Activated CD4-positive, alpha-beta T cell treated with anti-CD3 and anti-CD28 coated beads for 36 hours (primary cell): Measurements from ENCODE around the gene NUFIP1. TPM values are rescaled to one million over a fixed set of nuclear protein-coding genes. Genes with fewer than 3 reads are reported as not detected.

Experiments
- ATAC-seq: fragments of 200-7000 bp; cut with Tn5 transposase; one replicate; pipeline ENCODE4 v1.10.0; 2021; ENCODE audit warnings: mild to moderate bottlenecking, moderate library complexity
- CTCF ChIA-PET: fragments of 350-600 bp; sonication (Branson Sonifier 250); formaldehyde crosslinking; loops from one replicate; lab custom pipeline; 2021; ENCODE audit warnings: antibody characterized with exemption; lab: Charles Lee
- POLR2A ChIA-PET: fragments of 350-600 bp; sonication (Branson Sonifier 250); formaldehyde crosslinking; loops from one replicate; lab custom pipeline; 2021; ENCODE audit warnings: antibody characterized with exemption, inconsistent platforms; lab: Charles Lee
- DNase-seq: peaks from one replicate; pipeline ENCODE4 v3.0.0-alpha.2; 2020
- H3K27ac Mint-ChIP-seq: one replicate; pipeline ENCODE4 v1.8.0; 2021; ENCODE audit warnings: mixed read lengths
- H3K27me3 Mint-ChIP-seq: one replicate; pipeline ENCODE4 v1.8.0; 2021; ENCODE audit warnings: mixed read lengths
- H3K36me3 Mint-ChIP-seq: one replicate; pipeline ENCODE4 v1.8.0; 2021; ENCODE audit warnings: low read depth, mixed read lengths
- H3K4me1 Mint-ChIP-seq: one replicate; pipeline ENCODE4 v1.8.0; 2021; ENCODE audit warnings: mixed read lengths
- H3K4me3 Mint-ChIP-seq: one replicate; pipeline ENCODE4 v1.8.0; 2021; ENCODE audit warnings: mild to moderate bottlenecking, moderate library complexity, mixed read lengths
- H3K9me3 Mint-ChIP-seq: one replicate; pipeline ENCODE4 v1.8.0; 2021; ENCODE audit warnings: low read depth, mixed read lengths
- intact Hi-C, 2 experiments: fragments of 100-400 bp; cut with DNase I in 1 of 2; cut with micrococcal nuclease in 1 of 2; formaldehyde crosslinking; loops; one replicate each; pipeline versions ENCODE4 v1.14.2 to v1.15.1; 2022 to 2024; cut with DNase I, micrococcal nuclease
- total RNA-seq, 2 experiments: library from RNA; stranded (reverse); gene quantifications; one replicate each; pipeline ENCODE4 v1.2.3, GENCODE V29; 2021

Gene NUFIP1
- total RNA-seq, 2 experiments from 2014 or later, result 10.1 to 13.6 TPM

DNA sequence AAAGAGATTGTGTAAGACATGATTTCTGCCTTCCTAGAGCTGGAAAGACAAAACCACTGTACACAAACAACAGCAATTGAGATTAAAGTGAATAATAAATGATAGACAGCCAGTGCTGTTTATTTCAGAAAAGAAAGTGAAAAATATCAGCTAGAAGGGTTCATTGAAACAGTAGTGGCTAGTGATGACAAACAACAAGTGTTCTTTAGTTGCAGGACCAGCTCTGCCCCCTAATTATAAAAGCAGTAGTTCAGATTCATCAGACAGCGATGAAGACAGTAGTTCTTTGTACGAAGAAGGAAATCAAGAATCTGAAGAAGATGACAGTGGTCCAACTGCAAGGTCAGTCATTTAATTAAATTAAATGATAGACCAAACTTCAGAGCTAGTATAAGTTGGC, 14.8 kb upstream of the NUFIP1 start:
- Mint-ChIP-seq H3K27me3 (no peaks in the 10 kb centered on the region), H3K9me3 (no peaks in the 10 kb centered on the region), H3K4me1 (no peaks in the 10 kb centered on the region), H3K4me3 (no peak overlapping the region), H3K36me3 (peaks cover 23% of the 10 kb centered on the region), H3K27ac (no peak overlapping the region)
- intact Hi-C loops, result no loop called here
- CTCF ChIA-PET, result interaction anchor here (0.8 to 1.3 kb wide), 3 partner anchors 12 to 30 kb away, joined by 3 to 4 read pairs (median 3); no protein-coding TSS in a partner anchor
- POLR2A ChIA-PET, result interaction anchor here (0.7 kb wide), 1 partner anchor 227 kb away, joined by 4 read pairs; no protein-coding TSS in a partner anchor
- no peak for DNase-seq
- ATAC-seq, result no peak

DNA sequence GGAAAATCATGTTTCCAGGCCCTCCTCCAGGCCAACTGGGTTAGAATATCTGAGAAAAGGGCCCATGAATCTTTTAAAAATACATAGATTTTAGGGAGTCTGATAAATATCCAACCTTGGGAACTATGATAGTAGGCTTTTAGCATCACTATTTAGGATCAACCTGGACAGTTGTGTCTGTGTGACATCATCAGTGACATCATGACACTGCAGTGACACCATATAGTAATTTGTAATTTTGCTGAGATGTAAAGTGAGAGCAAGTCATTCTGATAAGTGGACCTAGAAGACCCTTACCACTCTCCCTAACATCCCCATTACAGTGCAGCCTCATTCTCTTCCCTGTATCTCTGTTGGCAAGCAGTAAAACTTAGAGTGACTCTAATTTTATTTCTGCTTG, 14.1 kb upstream of the NUFIP1 start:
- peaks cover 22% of the 10 kb centered on the region for H3K36me3 Mint-ChIP-seq
- ATAC-seq, result no peak
- CTCF ChIA-PET, result interaction anchor here (0.8 to 1.3 kb wide), 2 partner anchors 14 to 30 kb away, joined by 3 to 4 read pairs; no protein-coding TSS in a partner anchor

DNA sequence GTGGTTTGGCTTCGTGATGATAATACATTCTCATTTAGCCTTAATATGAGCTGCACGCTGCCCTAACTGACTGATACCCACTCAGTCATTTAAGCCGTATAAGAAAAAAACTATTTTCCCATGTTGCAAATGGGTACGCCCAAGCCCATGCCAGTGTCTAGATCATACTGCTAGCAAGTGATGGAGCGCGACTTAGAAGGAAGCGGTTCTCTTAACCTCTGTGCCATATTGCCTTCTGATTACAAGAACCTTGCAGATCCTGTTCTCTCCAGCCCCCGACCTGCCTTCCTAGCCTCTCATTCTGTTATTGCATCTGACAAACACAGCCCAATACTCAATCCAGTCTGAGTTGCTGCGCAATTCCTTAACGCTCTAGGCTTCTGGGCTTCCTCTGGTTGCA, 670 bp upstream of the NUFIP1 start:
- H3K9me3 Mint-ChIP-seq, result no peaks in the 10 kb centered on the region
- H3K27me3 Mint-ChIP-seq, result no peaks in the 10 kb centered on the region
- CTCF ChIA-PET, result no interaction called here
- intact Hi-C loops, result loop anchor here (1.0 to 5.0 kb wide), 9 partner anchors 72 to 1062 kb away; partner anchors contain the start of genes COG3 (in 1 of the 2), GTF2F2 (in 1 of the 2), SLC25A30 (in 1 of the 2) and TPT1 (in 1 of the 2)
- DNase-seq, result peak; percentile 27
- peaks cover 11% of the 10 kb centered on the region for H3K36me3 Mint-ChIP-seq
- POLR2A ChIA-PET, result no interaction called here
- H3K4me3 Mint-ChIP-seq, result peak overlapping the region; percentile 98
- peak overlapping the region; percentile 96 for H3K27ac Mint-ChIP-seq
- H3K4me1 Mint-ChIP-seq, result peaks cover 57% of the 10 kb centered on the region
- peak; percentile 11 for ATAC-seq

More for the DNA sequence above, 14.1 kb upstream of the NUFIP1 start:
- Mint-ChIP-seq H3K27ac (no peak overlapping the region), H3K4me3 (no peak overlapping the region), H3K9me3 (no peaks in the 10 kb centered on the region), H3K27me3 (no peaks in the 10 kb centered on the region), H3K4me1 (no peaks in the 10 kb centered on the region)
- DNase-seq, result no peak
- intact Hi-C loops, result no loop called here
- POLR2A ChIA-PET, result interaction anchor here (0.7 kb wide), 1 partner anchor 228 kb away, joined by 4 read pairs; no protein-coding TSS in a partner anchor

DNA sequence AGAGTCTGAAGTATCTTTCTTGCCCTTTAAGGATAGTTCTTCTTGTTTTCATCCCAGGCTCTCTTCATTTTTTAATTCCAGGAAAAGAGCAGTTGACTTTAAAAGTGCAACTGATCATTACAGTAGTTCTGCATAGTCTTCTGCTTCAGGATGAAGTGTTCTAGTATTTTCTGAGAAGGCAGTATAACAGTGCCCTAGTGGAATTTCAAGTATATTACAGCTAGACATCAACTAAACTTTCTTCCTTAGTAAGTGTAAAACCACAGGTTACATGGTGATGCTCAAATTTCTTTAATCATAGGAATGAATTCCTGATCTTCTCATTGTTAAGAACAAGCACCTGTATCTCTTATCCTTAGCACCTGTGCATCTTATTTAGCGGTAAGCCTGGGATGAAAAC, 10.9 kb downstream of the NUFIP1 start:
- ChIA-PET POLR2A (no interaction called here), CTCF (interaction anchor here (0.8 to 2.2 kb wide), 3 partner anchors 9 to 60 kb away, joined by 3 to 5 read pairs (median 4); no protein-coding TSS in a partner anchor)
- no peak for DNase-seq
- Mint-ChIP-seq H3K9me3 (no peaks in the 10 kb centered on the region), H3K27ac (no peak overlapping the region), H3K27me3 (no peaks in the 10 kb centered on the region), H3K4me1 (peaks cover 4% of the 10 kb centered on the region), H3K4me3 (no peak overlapping the region), H3K36me3 (peaks cover 28% of the 10 kb centered on the region)
- intact Hi-C loops, result no loop called here
- no peak for ATAC-seq

DNA sequence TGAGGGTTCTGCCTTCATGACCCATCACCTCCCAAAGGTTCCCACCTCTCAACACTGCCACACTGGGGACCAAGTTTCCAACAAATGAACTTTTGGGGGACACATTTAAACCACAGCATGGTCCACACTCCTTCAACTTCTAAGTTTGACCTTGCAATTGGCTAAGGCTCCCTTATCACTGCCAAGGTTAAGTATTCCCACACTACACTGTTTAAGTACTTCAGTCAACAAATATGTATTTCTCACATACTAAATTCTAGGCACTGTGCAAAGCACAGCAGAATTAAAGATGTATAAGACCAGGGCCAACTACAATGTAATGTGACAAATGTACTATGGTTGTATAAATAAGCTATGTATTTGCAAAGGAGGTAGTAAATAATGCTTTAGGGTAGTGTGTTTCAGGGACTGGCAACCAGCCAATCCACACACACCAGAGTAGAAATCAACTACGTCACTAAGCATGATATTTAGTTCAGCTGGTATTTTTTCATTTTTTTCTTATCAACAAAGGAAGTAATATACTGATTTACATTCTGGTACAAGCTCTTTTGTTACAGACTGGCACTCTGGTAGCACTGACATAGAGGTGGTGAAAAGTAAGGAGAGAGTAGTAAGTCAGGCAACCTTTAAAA, 12.2 kb downstream of the NUFIP1 start:
- POLR2A ChIA-PET, result interaction anchor here (0.5 kb wide), 1 partner anchor 9 kb away, joined by 3 read pairs; no protein-coding TSS in a partner anchor
- H3K27me3 Mint-ChIP-seq, result no peaks in the 10 kb centered on the region
- peaks cover 23% of the 10 kb centered on the region for H3K36me3 Mint-ChIP-seq
- no peak overlapping the region for H3K4me3 Mint-ChIP-seq
- intact Hi-C loops, result no loop called here
- ATAC-seq (no peak), DNase-seq (no peak)
- CTCF ChIA-PET, result interaction anchor here (1.0 to 2.2 kb wide), 2 partner anchors 59 to 494 kb away, joined by 3 to 5 read pairs; no protein-coding TSS in a partner anchor
- H3K4me1 Mint-ChIP-seq, result no peaks in the 10 kb centered on the region
- H3K27ac Mint-ChIP-seq, result no peak overlapping the region
- no peaks in the 10 kb centered on the region for H3K9me3 Mint-ChIP-seq

DNA sequence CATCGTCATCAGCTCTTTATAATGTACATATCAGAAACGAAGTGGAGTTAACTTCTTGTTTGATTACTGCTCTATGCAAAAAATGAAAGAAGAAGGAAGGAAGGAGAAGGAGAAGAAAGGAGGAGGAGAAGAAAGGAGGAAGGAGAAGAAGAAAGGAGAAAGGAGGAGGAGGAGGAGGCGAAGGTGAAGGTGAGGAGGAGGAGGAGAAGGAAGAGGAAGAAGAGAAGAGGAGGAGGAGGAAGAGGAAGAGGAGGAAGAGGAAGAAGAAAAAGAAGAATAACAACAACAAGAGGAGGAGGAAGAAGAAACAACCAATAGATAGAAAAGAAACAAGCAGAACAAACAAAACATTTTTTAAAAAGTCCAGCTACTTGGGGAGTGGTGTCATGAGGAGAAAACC, 13.1 kb downstream of the NUFIP1 start:
- H3K9me3 Mint-ChIP-seq, result no peaks in the 10 kb centered on the region
- DNase-seq (no peak), ATAC-seq (no peak)
- H3K36me3 Mint-ChIP-seq, result peaks cover 25% of the 10 kb centered on the region
- H3K27me3 Mint-ChIP-seq, result no peaks in the 10 kb centered on the region
- intact Hi-C loops, result no loop called here
- H3K27ac Mint-ChIP-seq, result no peak overlapping the region
- ChIA-PET POLR2A (interaction anchor here (0.7 kb wide), 1 partner anchor 48 kb away, joined by 3 read pairs; no protein-coding TSS in a partner anchor), CTCF (no interaction called here)
- H3K4me1 Mint-ChIP-seq, result no peaks in the 10 kb centered on the region
- no peak overlapping the region for H3K4me3 Mint-ChIP-seq

DNA sequence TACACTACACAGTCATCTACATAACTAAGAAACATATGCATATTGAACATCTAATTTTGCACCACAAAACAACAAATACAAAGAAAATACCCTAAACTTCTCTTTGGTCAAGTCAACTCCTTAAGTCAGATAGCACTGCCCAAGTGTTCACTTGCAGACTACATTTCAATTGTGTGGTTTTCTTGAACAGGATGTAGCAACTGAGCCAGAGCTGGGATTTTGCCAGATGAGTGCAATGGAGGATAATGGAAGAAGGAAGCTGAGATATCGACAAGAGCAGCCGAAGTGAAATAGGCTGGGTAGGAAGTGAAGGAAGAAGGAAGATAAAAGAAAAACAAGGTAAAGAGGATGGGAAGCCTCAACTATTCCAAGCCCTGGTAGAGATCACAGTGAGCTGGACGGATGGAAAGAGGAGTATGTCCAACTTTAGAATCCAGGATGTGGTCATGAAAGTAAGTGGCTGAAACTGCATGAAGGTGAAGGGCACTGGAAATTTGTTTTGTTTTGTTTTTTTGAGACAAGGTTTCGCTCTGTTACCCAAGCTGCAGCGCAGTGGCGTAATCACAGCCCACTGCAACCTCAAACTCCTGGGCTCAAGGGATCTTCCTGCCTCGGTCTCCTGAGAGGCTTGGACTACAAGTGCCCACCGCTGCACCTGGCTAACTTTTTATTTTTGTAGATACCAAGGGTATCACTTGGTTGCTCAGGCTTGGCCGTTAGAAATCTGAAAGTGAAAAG, 15.0 kb downstream of the NUFIP1 start:
- ATAC-seq (no peak), DNase-seq (no peak)
- H3K27me3 Mint-ChIP-seq, result no peaks in the 10 kb centered on the region
- CTCF ChIA-PET, result interaction anchor here (0.7 to 1.3 kb wide), 7 partner anchors 17 to 494 kb away, joined by 3 to 6 read pairs (median 4); no protein-coding TSS in a partner anchor
- H3K9me3 Mint-ChIP-seq, result no peaks in the 10 kb centered on the region
- H3K4me1 Mint-ChIP-seq, result no peaks in the 10 kb centered on the region
- intact Hi-C loops, result loop anchor here in 1 of 2 experiments (5.0 kb wide), 1 partner anchor 1067 kb away; no protein-coding TSS in a partner anchor
- POLR2A ChIA-PET, result no interaction called here
- H3K4me3 Mint-ChIP-seq, result no peak overlapping the region
- H3K36me3 Mint-ChIP-seq, result peaks cover 23% of the 10 kb centered on the region
- no peak overlapping the region for H3K27ac Mint-ChIP-seq

DNA sequence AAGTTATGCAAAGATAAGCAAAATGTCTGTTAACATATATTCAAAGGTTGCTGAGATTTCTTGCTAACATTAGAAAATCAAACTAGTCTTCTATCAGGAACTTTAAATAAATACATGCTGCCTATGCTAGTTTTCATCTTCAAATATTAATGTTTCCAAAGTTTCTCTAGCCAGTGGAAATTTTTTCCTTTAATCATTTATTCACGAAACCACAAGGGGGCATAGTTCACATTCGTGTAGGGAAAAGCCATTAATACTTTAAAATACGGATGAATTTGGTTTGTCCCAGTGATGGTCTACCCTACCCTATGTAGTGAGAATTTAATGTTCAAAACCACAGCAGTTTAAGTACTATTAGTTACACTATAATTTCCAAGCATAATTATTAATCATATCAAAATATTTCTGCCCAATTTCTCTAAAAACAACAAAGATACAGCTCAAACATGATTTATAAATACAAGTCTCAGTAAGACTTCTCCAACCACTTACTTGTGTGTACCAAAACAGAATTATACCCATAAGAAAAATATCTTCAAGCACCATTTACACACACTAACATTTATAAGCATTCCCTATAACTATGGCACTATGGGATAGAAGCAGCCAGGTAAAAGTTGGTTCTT, 16.2 kb downstream of the NUFIP1 start:
- ChIA-PET POLR2A (no interaction called here), CTCF (interaction anchor here (0.7 to 1.3 kb wide), 7 partner anchors 15 to 492 kb away, joined by 3 to 6 read pairs (median 3); no protein-coding TSS in a partner anchor)
- H3K36me3 Mint-ChIP-seq, result peaks cover 14% of the 10 kb centered on the region
- H3K27ac Mint-ChIP-seq, result no peak overlapping the region
- no peaks in the 10 kb centered on the region for H3K27me3 Mint-ChIP-seq
- H3K4me3 Mint-ChIP-seq, result no peak overlapping the region
- no peaks in the 10 kb centered on the region for H3K9me3 Mint-ChIP-seq
- intact Hi-C loops, result loop anchor here in 1 of 2 experiments (1.0 to 5.0 kb wide), 2 partner anchors 336 to 1066 kb away; no protein-coding TSS in a partner anchor
- DNase-seq (no peak), ATAC-seq (no peak)
- H3K4me1 Mint-ChIP-seq, result no peaks in the 10 kb centered on the region

DNA sequence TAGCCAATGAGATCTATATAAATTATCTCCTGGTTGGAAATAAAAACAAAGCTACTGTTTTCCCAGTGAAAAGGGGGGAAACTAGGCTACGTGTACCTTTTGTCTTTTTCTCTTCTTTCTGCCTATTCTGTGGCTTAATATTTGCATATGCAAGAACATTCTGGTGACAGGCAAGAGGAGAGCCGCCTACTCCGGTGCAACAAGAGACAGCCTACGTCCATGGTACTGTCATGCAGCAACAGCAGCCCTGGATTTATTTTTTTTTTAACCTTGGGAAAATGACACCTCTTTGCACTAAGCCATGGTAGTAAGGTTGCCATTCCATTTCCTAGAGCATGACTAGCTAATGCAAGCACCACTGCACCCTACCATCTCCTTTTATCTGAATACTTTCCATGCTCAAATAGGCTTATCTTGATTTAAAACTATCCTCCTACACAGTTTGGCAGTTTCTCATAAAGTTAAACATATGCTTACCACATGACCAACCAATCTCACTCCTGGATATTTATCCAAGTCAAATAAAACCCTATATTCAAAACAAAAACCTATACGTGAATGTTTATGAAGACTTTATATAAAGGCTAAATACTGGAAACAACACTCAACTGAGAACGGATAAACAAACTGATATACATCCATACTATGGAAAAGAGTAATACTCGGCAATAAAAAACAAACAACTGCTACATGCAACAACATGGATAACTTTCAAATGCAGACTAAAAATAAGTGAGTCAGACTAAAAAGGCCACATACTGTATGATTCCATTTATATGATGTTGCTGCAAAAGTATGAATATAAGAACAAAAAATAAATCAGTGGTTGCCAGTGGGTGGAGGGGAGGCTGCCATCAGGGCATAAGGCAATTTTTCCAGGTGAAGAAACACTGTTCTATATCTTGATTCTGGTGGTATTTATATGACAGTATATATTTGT, 17.3 kb downstream of the NUFIP1 start:
- ChIA-PET CTCF (interaction anchor here (0.7 to 1.1 kb wide), 2 partner anchors 227 to 337 kb away, joined by 3 to 4 read pairs; no protein-coding TSS in a partner anchor), POLR2A (no interaction called here)
- Mint-ChIP-seq H3K4me3 (no peak overlapping the region), H3K9me3 (no peaks in the 10 kb centered on the region), H3K4me1 (no peaks in the 10 kb centered on the region), H3K27ac (no peak overlapping the region), H3K27me3 (no peaks in the 10 kb centered on the region), H3K36me3 (peaks cover 8% of the 10 kb centered on the region)
- no peak for DNase-seq
- intact Hi-C loops, result loop anchor here in 1 of 2 experiments (5.0 kb wide), 1 partner anchor 1065 kb away; no protein-coding TSS in a partner anchor
- no peak for ATAC-seq
